HepG2 (cell line): ENCODE results near the gene DNAJB12. TPM values are rescaled to one million over a fixed set of nuclear protein-coding genes. Genes with fewer than 3 reads are reported as not detected.

Experiments used
- AGO2 ChIP-seq: fragments of 200-400 bp; formaldehyde crosslinking; optimal IDR thresholded peaks from 2 replicates; pipeline ENCODE3; 2017; ENCODE audit warnings: mild to moderate bottlenecking, low read depth, low read length, moderate library complexity
- ATF7 ChIP-seq, 2 experiments: fragments of 450-650 bp in 1 of 2; sonication (generic) in 1 of 2; formaldehyde crosslinking in 1 of 2; IDR thresholded peaks; 2 replicates each; pipeline versions ENCODE4 v1.4.0 to v1.6.1; 2016 to 2020; ENCODE audit warnings: antibody characterized with exemption in 1 of 2, mild to moderate bottlenecking in 1 of 2, missing genetic modification reagents in 1 of 2
- FOSL2 ChIP-seq: sonication (generic); formaldehyde crosslinking; IDR thresholded peaks from 2 replicates; pipeline ENCODE4 v1.4.0; 2020; ENCODE audit warnings: missing genetic modification reagents
- HDAC6 ChIP-seq: fragments of 200-600 bp; sonication (generic); IDR thresholded peaks from 2 replicates; pipeline ENCODE4 v1.7.0; 2017; ENCODE audit warnings: mild to moderate bottlenecking, antibody characterized with exemption, low read length, low read depth
- HNF4A ChIP-seq: sonication (generic); formaldehyde crosslinking; IDR thresholded peaks from 2 replicates; pipeline ENCODE4 v1.4.0; 2020; ENCODE audit warnings: missing genetic modification reagents
- ISL2 ChIP-seq: sonication (generic); formaldehyde crosslinking; IDR thresholded peaks from 2 replicates; pipeline ENCODE4 v1.5.0; 2020; ENCODE audit warnings: missing genetic modification reagents
- MAF1 ChIP-seq: sonication (generic); formaldehyde crosslinking; IDR thresholded peaks from 2 replicates; pipeline ENCODE4 v1.5.0; 2020; ENCODE audit warnings: missing genetic modification reagents, borderline replicate concordance
- MZF1 ChIP-seq: sonication (generic); formaldehyde crosslinking; IDR thresholded peaks from 2 replicates; pipeline ENCODE4 v1.8.1; 2023; ENCODE audit warnings: mild to moderate bottlenecking, missing genetic modification reagents, borderline replicate concordance
- NONO ChIP-seq, 2 experiments: fragments of 450-650 bp in 1 of 2; sonication (generic) in 1 of 2; formaldehyde crosslinking in 1 of 2; IDR thresholded peaks in 1 of 2; conservative IDR thresholded peaks in 1 of 2; 2 replicates each; pipeline versions ENCODE4 v1.6.1 to v1.8.0; 2017 to 2022; ENCODE audit warnings: mild to moderate bottlenecking in 1 of 2, missing genetic modification reagents in 1 of 2, moderate library complexity in 1 of 2
- RCOR2 ChIP-seq: IDR thresholded peaks from 2 replicates; pipeline ENCODE4 v1.6.1; 2016; ENCODE audit warnings: missing biosample characterization, missing genetic modification reagents
- SALL1 ChIP-seq: sonication (generic); formaldehyde crosslinking; IDR thresholded peaks from 2 replicates; pipeline ENCODE4 v1.8.0; 2022; ENCODE audit warnings: mild to moderate bottlenecking, missing genetic modification reagents
- SKIL ChIP-seq: sonication (generic); formaldehyde crosslinking; IDR thresholded peaks from 2 replicates; pipeline ENCODE4 v1.8.0; 2022; ENCODE audit warnings: missing genetic modification reagents, mild to moderate bottlenecking, moderate library complexity, borderline replicate concordance
- SMC3 ChIP-seq: IDR thresholded peaks from 2 replicates; pipeline ENCODE4 v1.6.1; 2011; ENCODE audit warnings: low read length, improper control_type of control experiment
- STAG1 ChIP-seq: sonication (generic); formaldehyde crosslinking; IDR thresholded peaks from 2 replicates; pipeline ENCODE4 v1.4.0; 2020; ENCODE audit warnings: missing genetic modification reagents
- ZFY ChIP-seq: sonication (generic); formaldehyde crosslinking; IDR thresholded peaks from 2 replicates; pipeline ENCODE4 v1.4.0; 2020; ENCODE audit warnings: missing genetic modification reagents
- ZGPAT ChIP-seq: IDR thresholded peaks from 2 replicates; pipeline ENCODE4 v1.6.1; 2016; ENCODE audit warnings: mild to moderate bottlenecking
- ZNF280D ChIP-seq: sonication (generic); formaldehyde crosslinking; IDR thresholded peaks from 2 replicates; pipeline ENCODE4 v1.5.1; 2020; ENCODE audit warnings: mild to moderate bottlenecking, missing genetic modification reagents
- ZNF350 ChIP-seq: sonication (generic); formaldehyde crosslinking; IDR thresholded peaks from 2 replicates; pipeline ENCODE4 v1.4.0; 2020; ENCODE audit warnings: mild to moderate bottlenecking, low read depth, missing genetic modification reagents, borderline replicate concordance
- ZNF574 ChIP-seq: sonication (generic); formaldehyde crosslinking; IDR thresholded peaks from 2 replicates; pipeline ENCODE4 v1.4.0; 2020; ENCODE audit warnings: missing genetic modification reagents
- ZNF598 ChIP-seq: sonication (generic); formaldehyde crosslinking; IDR thresholded peaks from 2 replicates; pipeline ENCODE4 v1.5.1; 2020; ENCODE audit warnings: mild to moderate bottlenecking, missing genetic modification reagents, borderline replicate concordance
- polyA plus RNA-seq, 8 experiments: library from polyadenylated mRNA; depleted of rRNA in 3 of 8; stranded (reverse) in 7 of 8; unstranded in 1 of 8; fragments of >200 nt; fragmentation: Illumina TruSeq in 4 of 8; extraction: Trizol in 4 of 8; gene quantifications; 2 replicates each; pipeline versions ENCODE4 v1.2.1 to v1.2.3, GENCODE V29; 2011 to 2016; ENCODE audit warnings: low read depth in 4 of 8, missing spikeins in 1 of 8, mixed read lengths in 1 of 8; ENCODE audit not compliant: insufficient read depth in 1 of 8
- total RNA-seq, 5 experiments: library from RNA; depleted of rRNA; stranded (reverse); fragments of >200 nt; fragmentation: Illumina TruSeq; extraction: Trizol; gene quantifications; 2 replicates each; pipeline ENCODE4 v1.2.3, GENCODE V29; 2016; ENCODE audit warnings: low read depth in 1 of 5

Gene DNAJB12
- total and polyA plus RNA-seq, 2 of the 13 experiments (the other 11 are each of a cell fraction or from before 2014, with no cell fraction given) = 10.8 to 18.2 TPM

GRCh38 chr10:72364239-72364777 lies 9.6 kb upstream of the DNAJB12 start (continued):
- no peak for TF ChIP-seq SKIL
- peak; percentile 27 for TF ChIP-seq AGO2
- TF ChIP-seq ZNF574 (CRISPR knock-in tag) = peak; percentile 41
- TF ChIP-seq HNF4A = no peak
- TF ChIP-seq MZF1 (CRISPR knock-in tag) = 0 out of 2 replicates have a peak, but pooled peaks have one; percentile 19
- TF ChIP-seq SMC3 = peak; percentile 72
- no peak for TF ChIP-seq MAF1
- no peak for TF ChIP-seq HDAC6
- peak; percentile 39; the same call in 1 of the 2 replicates for TF ChIP-seq SALL1 (CRISPR knock-in tag)
- peak; percentile 60; the same call in 1 of the 2 replicates for TF ChIP-seq ZNF280D (CRISPR knock-in tag)
- 0 out of 2 replicates have a peak, but pooled peaks have one; percentile 7 for TF ChIP-seq FOSL2 (CRISPR knock-in tag)
- TF ChIP-seq NONO (IDR thresholded peaks at IDR 0.05) = no peak
- TF ChIP-seq NONO (CRISPR knock-in tag; conservative IDR thresholded peaks at IDR 0.05) = no peak
- TF ChIP-seq RCOR2 (CRISPR knock-in tag) = no peak
- TF ChIP-seq STAG1 = peak; percentile 96
- peak; percentile 46; the same call in 1 of the 2 replicates for TF ChIP-seq ZNF350 (CRISPR knock-in tag)
- peak; percentile 20; the same call in 1 of the 2 replicates for TF ChIP-seq ZFY (CRISPR knock-in tag)
- no peak for TF ChIP-seq ISL2 (CRISPR knock-in tag)
- TF ChIP-seq ATF7 (IDR thresholded peaks at IDR 0.05) = no peak
- TF ChIP-seq ATF7 (CRISPR knock-in tag; IDR thresholded peaks at IDR 0.05) = 0 out of 2 replicates have a peak, but pooled peaks have one; percentile 15
- TF ChIP-seq ZGPAT (CRISPR knock-in tag) = no peak
- 0 out of 2 replicates have a peak, but pooled peaks have one; percentile 52 for TF ChIP-seq ZNF598 (CRISPR knock-in tag)
